ENCODE data around the gene FUT6.
A peak's percentile ranks its signal among the peaks of the same experiment; 100 is the strongest.
"Not testable (repeated sequence)": the region's sequence is repeated elsewhere in the genome, so short reads cannot be mapped to it uniquely, and the experiment has no call there.

The FUT6 gene, protein sequence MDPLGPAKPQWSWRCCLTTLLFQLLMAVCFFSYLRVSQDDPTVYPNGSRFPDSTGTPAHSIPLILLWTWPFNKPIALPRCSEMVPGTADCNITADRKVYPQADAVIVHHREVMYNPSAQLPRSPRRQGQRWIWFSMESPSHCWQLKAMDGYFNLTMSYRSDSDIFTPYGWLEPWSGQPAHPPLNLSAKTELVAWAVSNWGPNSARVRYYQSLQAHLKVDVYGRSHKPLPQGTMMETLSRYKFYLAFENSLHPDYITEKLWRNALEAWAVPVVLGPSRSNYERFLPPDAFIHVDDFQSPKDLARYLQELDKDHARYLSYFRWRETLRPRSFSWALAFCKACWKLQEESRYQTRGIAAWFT

DNA sequence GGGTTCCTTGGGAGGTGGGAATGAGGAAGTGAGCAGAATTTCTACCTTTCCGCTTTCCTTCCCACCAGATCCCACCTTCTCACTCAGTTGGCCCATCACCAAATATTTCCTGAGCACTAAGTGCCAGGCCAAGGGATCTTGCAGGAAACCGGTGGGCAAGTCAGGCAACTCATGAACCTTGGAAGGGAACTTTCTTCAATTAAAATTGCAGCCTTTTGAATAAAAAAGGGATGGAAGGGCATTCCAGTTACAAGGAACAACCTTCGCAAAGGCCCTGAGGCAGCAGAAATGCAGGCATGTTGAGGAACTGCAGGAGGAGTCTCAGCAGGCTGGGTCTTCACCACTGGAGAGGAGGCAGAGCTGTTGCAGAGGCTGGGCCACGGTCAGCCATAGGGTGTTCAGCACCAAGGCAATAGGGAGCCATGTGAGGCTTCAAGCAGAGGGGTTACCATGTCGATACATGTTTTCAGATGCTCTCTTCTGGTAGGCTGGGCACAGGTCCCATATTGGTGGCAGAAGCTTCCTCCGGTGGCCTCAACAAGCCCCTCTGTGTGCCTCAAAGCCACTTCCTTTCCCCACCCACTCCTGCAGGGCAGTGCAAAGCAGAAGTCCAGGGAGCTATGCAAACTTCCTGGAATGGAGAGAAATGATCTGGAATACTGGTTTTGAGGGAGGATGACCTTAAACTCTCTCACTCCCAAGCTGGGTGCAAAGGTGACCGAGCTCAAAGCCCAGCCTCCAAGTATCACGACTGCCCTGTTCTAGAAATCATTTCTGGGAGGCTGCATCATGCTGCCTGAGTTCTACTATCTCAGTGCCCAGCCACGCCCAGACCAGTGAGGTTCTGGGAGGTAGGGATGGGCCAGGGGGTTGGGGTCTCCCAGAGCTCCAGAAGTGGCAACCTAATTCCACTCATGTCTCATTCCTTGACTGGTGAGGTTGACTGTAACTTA, at the start of gene FUT6:
Gene FUT6 (minus strand): TSS at position 638 of the 953 bp plus-strand sequence. CDS start 7,135 bp downstream, outside the sequence.
- DNase-seq = no peak

DNA sequence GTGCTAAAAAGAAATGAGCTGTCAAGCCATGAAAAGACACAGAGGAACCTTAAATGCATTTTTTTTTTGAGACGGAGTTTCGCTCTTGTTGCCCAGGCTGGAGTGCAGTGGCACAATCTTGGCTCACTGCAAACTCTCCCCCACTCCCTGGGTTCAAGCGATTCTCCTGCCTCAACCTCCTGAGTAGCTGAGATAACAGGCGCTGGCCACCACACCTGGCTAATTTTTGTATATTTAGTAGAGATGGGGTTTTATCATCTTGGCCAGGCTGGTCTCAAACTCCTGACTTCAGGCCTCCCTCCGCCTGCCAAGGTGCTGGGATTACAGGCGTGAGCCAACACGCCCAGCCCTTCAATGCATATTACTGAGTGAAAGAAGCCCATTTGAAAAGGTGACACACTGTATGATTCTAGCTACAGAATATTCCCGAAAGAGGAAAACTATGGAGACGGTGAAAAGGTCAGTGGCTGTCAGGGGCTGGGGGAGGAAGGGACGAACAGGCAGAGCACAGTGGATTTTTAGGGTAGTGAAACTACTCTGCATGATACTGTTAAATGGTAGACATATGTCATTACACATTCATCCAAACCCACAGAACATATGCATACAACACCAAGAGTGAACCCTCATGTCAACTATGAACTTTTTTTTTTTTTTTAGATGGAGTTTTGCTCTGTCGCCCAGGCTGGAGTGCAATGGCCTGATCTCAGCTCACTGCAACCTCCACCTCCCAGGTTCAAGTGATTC, 44.7 kb upstream of the FUT6 start:
- DNase-seq = not testable (repeated sequence)

DNA sequence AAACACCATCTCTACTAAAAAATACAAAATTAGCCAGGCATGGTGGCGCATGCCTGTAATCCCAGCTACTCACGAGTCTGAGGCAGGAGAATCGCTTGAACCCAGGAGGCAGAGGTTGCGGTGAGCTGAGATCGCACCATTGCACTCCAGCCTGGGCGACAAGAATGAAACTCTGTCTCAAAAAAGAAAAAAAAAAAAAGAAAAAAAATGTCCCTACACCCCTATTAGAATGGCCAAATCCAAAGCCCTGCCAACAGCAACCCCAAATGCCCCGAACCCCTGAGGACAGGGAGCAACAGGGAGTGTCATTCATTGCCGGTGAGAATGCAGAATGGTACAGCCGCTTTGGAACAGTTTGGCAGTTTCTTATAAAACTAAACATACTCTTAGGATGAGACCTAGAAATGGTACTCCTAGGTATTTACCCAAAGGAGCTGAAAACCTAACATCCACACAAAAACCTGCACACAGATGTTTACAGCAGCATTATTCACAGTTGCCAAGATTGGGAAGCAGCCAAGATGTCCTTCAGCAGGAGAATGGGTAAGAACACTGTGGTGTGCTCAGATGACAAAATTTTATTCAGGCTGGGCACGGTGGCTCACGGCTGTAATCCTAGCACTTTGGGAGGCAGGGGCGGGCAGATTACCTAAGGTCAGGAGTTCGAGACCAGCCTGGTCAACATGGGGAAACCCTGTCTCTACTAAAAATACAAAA, 43.8 kb upstream of the FUT6 start:
- not testable (repeated sequence) for DNase-seq

DNA sequence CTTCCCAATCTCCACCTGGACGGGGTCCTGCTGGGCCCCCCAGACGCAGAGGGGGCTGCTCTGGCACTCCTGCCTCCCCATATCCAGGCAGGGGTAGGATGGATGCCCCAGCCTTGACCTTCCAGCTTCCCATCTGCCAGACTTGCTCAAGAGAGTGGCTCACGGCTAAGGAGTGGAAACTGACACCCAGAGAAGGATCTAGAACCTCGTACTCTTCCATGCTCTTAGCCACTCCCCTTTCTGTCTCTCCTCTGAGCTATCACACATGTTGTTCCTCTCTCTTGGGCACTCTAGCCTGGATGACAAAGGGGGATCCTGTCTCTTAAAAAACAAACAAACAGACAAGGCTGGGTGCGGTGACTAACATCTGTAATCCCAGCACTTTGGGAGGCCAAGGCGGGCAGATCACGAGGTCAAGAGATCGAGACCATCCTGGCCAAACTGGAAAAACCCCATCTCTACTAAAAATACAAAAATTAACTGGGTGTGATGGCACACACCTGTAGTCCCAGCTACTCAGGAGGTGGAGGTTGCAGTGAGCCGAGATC, 43.0 kb upstream of the FUT6 start:
- DNase-seq = no peak

DNA sequence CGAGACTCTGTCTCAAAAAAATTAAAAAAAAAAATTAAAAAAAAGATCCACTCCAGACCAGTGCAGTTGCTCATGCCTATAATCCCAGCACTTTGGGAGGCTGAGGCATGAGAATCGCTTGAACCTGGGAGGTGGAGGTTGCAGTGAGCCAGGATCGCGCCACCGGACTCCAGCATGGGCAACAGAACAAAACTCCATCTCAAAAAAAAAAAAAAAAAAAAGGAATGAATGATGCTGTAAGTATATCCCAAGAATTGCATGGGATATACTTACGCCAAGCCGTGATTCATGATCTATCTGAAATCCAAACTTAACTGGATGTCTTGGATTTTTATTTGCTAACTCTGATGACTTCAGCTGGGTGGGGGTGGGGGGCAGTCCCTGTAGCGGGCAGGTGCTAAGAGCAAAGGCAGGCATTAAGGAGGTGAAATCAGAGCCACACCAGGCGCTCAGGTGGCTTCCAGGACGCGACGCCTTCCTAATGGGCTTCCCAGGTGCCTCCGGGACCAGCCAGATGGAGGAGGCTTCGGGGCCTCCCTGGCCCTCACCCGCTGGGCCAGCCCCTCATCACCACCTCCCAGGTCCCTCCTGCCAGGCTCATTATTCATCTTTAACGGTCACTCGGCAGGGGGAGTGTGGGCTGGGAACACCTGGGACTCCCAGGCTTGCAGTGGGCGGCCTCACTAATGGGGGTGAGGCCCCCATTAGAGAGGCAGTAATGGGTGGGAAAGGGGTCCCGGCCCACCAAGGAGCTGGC, 42.2 kb upstream of the FUT6 start:
- DNase-seq = peak; percentile 32

DNA sequence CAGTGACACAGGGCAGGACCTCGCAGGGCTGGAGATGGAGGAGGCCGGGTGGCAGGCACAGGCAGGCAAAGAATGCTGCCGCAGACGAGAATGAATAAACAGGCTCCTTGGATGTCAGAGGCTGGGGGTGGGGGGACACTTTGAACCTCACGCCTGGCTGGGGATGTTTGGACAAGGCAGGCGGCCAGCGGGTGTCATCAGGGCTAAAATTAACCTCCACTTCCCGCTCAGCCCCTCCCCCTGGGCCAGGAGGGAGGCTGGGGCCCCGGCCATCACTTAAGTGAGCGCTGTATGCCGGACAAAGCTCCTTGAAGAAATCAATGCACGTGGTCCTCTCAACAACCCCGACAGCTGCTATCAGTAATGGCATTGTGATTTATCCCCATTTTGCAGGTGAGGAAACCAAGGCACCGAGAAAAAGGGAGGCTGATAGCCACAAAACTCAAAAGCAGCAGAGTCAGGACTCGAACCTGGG, 41.1 kb upstream of the FUT6 start:
- no peak for DNase-seq

DNA sequence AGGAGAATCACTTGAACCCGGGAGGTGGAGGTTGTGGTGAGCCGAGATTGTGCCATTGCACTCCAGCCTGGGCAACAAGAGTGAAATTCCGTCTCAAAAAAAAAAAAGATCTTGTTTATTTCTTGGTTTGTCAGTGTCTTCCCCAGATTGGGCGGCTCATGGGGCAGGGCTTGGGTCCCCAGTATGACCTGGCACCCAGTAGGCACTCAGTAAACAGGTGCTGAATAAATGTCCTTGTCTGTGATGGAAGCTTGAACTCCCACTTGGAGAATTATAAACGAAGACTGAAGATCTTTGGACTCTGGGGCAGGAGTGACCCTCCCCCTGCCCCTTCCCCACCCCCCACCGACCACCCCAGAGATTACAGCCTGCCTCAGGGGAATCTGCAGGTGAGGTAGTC, 40.7 kb upstream of the FUT6 start:
- DNase-seq = no peak

DNA sequence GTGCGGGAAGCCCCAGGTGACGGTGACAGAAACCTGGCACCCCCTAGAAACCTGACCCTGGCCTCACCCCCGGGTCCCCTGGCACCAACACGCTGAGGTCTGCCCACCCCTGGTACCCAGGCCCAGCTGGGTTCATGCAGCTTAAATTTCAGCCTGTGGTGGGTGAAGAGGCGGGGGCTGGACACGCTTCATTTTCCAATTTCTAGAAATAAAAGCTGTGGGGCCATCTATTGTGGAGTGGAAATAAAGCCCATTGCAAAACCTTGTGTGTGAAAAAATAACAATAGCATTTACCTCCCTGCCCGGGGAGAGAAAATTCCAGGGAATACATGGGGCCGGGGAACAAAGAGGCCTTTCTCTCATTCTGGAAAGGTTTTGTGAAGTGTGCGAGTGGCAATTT, 38.4 kb upstream of the FUT6 start:
- DNase-seq = no peak

DNA sequence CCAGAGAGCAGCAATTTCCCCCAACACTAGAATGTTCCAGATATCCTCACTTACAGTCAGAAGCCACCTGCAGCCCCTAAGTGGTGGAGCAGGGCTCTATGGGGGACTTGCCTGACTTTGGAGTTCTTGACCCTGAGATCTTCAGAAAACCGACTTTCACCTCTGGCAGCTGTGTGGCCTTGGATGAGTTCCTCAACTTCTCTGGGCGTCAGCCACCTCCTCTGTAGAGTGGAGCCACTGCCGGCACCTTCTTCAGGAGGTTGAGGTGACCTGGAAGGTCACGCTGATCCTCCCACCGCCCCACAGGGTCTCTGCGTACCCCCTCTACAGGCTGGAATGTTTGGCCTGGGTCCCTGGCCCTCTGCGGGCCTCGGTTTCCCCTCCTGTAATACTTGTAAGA, 37.9 kb upstream of the FUT6 start:
- no peak for DNase-seq

DNA sequence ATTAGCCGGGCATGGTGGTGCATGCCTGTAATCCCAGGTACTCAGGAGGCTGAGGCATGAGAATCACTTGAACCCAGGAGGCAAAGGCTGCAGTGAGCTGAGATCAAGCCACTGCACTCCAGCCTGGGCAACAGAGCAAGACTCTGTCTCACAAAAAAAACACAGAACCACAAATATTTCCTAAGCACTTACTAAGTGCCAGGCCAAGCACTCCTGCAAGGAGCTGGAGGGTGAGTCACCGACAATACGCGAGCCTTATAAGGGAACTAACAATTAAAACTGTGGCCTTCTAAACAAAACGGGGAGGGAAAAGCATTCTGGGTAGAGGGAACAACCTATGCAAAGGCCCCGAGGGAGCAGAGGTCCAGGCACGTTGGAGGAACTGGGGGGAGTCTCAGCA, 35.0 kb upstream of the FUT6 start:
- not testable (repeated sequence) for DNase-seq

DNA sequence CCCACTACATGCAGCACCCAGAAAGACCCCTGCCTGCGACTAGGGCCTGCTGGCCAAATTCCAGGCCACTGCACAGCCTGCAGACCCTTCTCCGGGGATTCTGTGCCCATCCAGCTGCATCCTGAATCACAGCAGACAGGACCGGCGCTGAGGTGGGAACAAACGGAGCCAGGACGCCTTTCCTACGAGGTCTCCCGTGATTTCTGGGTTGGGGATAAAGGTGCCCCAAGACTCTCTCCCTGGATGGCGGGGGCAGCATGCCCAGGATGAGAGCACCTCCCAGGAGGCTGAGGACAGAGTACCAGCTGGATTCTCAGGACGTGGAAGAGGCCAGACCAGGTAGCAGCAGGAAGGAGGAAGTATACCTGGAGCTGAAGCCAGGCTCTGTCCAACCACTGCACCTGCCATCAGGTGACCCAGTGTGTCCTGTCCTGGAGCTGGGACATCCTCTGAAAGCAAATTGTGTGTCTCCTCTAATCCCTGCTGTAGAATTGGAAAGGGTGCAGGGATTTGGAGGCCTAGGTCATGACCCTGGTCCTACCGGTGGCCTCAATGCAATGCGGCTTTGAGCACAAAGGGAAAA, 34.2 kb upstream of the FUT6 start:
- DNase-seq = no peak

DNA sequence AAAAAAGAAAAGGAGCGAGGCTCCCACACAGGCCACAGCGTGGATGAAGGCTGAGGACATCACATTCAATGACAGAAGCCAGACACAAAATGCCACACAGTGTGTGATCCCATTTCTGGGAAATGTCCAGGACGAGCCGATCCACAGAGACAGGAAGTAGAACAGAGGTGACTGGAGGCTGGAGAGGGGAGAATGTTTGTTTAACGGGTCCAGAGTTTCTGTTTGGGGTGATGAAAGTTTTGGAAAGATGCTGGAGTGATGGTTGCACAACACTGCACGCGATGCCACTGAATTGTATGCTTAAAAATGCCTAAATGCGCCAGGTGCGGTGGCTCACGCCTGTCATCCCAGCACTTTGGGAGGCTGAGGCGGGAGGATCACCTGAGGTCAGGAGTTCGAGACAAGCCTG, 31.5 kb upstream of the FUT6 start:
- no peak for DNase-seq

DNA sequence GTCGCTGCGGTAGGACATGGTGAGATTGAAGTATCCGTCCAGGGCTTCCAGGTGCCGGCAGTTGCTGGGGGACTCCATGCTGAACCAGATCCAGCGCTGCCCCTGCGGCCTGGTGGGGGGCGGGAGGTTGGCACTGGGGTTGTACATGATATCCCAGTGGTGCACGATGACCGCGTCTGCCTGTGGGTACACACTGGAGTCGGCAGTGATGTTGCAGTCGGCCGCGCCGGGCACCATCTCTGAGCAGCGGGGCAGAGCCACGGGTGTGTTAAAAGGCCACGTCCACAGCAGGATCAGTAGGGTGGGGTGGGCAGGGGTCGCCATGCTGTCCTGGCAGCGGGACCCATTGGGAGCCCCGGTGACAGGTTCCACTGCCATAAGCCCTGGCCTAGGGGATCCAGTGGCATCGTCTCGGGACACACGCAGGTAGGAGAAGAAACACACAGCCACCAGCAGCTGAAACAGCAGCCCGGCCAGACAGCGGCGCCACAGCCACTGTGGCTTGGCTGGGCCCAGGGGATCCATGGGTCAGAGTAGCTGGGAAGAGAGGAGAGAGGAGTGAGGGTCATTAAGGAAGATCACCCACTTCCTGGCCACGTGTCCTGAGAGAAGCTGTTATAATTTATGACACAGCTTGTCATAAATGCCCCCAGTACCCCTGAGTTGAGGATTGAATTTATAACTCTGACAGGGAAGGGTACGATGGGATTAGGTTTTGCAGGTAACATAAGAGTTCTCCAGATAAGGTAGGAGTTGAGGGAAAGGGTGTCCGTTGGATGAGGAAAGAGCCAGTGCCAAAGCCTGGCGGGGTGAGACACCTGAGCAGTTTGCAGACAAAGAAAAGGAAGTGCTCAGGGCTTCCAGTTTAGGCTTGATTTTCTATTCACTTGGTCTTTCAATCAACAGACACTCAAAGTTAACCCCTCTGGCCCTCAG, 28.0 kb upstream of the FUT6 start:
- DNase-seq = no peak

DNA sequence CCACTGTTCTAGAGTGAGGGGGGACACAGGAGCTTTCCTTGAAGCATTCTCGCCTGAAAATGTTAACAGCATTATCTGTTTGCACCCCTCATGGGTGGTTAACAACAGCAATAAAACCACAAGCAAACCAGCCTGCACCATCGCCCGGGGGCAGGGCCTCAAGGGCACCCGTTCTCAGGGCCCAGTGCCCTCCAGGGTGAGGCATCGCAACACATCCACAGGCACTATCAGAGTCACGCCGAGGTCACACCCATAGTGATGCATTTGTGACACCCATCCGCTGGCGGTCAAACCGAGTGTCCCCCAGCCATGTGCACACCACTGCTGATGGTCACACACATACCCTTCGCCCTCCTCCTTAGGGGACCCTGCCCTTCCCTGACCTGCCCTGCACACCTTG, 26.3 kb upstream of the FUT6 start:
- DNase-seq = no peak

DNA sequence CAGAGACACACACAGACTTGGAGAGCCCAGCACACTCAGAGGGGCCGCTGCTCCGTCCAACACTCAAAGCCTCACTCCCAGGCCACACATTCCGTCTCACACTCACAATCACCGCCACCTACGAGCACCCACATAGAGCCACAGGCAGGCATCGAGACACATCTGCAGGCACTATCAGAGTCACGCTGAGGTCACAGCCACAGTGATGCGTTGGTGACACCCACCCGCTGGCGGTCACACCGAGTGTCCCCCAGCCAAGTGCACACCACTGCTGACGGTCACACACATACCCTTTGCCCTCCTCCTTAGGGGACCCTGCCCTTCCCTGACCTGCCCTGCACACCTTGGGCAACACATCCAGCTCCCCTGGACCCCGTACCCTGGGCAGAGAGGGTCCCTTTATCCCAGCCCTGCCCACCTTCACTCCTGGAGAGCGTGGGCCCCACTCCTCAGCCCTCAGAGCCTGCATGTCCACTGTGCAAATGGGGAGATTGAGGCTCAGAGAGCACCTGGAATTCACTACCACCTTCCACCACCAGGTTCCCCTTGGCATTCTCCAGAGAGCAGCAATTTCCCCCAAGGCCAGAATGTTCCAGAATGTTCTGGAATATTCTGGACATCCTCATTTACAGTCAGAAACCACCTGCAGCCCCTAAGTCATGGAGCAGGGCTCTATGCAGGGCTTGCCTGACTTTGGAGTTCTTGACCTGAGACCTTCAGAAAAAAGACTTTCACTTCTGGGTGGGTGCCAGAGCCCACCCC, 25.4 kb upstream of the FUT6 start:
- no peak for DNase-seq

DNA sequence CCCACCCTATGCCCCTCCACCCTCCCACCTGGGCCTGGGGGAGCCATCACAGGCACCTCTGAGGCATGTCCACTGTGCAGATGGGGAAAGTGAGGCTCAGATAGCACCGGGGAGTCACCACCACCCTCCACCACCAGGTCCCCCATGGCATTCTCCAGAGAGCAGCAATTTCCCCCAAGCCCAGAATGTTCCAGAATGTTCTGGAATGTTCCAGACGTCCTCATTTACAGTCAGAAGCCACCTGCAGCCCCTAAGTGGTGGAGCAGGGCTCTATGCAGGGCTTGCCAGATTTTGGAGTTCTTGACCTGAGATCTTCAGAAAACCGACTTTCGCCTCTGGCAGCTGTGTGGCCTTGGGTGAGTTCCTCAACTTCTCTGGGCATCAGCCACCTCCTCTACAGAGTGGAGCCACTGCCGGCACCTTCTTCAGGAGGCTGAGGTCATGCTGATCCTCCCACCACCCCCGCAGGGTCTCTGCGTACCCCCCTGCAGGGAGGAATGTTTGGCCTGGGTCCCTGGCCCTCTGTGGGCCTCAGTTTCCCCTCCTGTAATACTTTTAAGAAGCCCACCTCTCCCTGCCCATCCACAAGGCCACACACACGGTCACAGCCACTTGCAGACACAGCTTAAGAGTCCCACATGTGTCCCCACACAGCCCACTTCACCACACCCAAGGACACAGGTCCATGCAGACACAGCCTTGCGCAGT, 24.7 kb upstream of the FUT6 start:
- DNase-seq = no peak

DNA sequence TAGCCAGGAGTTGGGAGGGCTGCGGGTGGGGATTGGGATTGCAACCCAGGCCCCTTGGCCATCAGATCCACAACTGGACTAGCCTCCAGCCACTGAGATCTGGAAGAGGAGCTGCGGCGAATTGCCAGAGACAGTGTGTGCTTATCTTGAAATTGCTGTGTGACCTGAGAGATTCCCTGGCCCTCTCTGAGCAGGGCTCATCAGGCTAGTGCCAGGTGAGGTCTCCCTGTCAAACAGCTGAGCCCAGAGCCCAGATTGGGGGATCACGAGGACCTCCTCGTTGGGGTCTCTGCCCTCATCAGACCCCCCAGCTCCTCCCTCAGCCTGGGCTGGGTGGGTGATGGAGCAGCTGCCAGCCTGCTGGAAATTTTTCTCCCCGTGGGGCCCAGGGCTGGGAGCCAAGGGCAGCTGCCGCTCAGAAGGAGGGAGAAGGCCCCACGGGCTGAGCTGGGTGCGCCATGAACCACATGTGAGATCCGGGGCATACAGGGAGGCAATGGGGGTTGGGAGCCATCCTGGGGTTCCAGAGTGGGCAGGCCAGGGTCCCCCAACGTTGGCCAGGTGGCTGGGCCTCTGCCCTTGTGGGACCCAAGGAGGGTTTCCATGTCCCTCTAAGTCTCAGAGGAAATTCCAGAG, 23.6 kb upstream of the FUT6 start:
- no peak for DNase-seq
